NCI-H1436 (cell line): ENCODE measurements around the gene BCL7A.
"Not testable (repeated sequence)": the region's sequence is repeated elsewhere in the genome, so short reads cannot be mapped to it uniquely, and the experiment has no call there.

ENCODE experiments used
- DNase-seq: peaks from one replicate; lab custom pipeline; 2025; lab: John Stamatoyannopoulos, UW

Gene BCL7A

GRCh38 chr12:122028165-122028904 lies 6.7 kb downstream of the BCL7A start:
- no peak for DNase-seq

GRCh38 chr12:122028905-122029560 lies 7.3 kb downstream of the BCL7A start:
- DNase-seq = no peak

- no peak for DNase-seq
These were observed 8.1 kb downstream of the BCL7A start for GRCh38 chr12:122029620-122030423.

GRCh38 chr12:122030424-122031035 lies 8.8 kb downstream of the BCL7A start:
- DNase-seq = no peak

- no peak for DNase-seq
These were observed 9.9 kb downstream of the BCL7A start for GRCh38 chr12:122031342-122032216.

GRCh38 chr12:122032580-122032979 lies 10.9 kb downstream of the BCL7A start:
- DNase-seq = no peak

GRCh38 chr12:122035292-122035691 lies 13.6 kb downstream of the BCL7A start:
- no peak for DNase-seq

GRCh38 chr12:122036153-122036552 lies 14.5 kb downstream of the BCL7A start:
- no peak for DNase-seq

- no peak for DNase-seq
These were observed 19.1 kb downstream of the BCL7A start for GRCh38 chr12:122040579-122041386.

GRCh38 chr12:122041458-122041857 lies 19.8 kb downstream of the BCL7A start:
- DNase-seq = not testable (repeated sequence)

GRCh38 chr12:122042910-122043309 lies 21.2 kb downstream of the BCL7A start:
- no peak for DNase-seq

- no peak for DNase-seq
These were observed 21.8 kb downstream of the BCL7A start for GRCh38 chr12:122043476-122043875.

- no peak for DNase-seq
These were observed 23.6 kb downstream of the BCL7A start for GRCh38 chr12:122045262-122045661.

- DNase-seq = no peak
These were observed 24.5 kb downstream of the BCL7A start for GRCh38 chr12:122046145-122046544.

GRCh38 chr12:122048151-122048550 lies 26.5 kb downstream of the BCL7A start:
- no peak for DNase-seq

GRCh38 chr12:122049827-122050226 lies 28.1 kb downstream of the BCL7A start:
- no peak for DNase-seq

GRCh38 chr12:122050706-122051105 lies 29.0 kb downstream of the BCL7A start:
- no peak for DNase-seq

GRCh38 chr12:122051231-122051876 lies 29.7 kb downstream of the BCL7A start:
- DNase-seq = no peak

- no peak for DNase-seq
These were observed 30.6 kb downstream of the BCL7A start for GRCh38 chr12:122052285-122052684.
